ENCODE results near the gene PNPLA2. TPM values are rescaled to one million over a fixed set of nuclear protein-coding genes. Genes with fewer than 3 reads are reported as not detected.
A peak's percentile ranks its signal among the peaks of the same experiment; 100 is the strongest.

PNPLA2 gene
- total RNA-seq, 2 experiments from 2014 or later, result 15.5 to 22.6 TPM

GRCh38 chr11:803770-804598 lies 14.7 kb upstream of the PNPLA2 start:
- H3K36me3 Mint-ChIP-seq (ENCODE audit: low read depth), result peaks cover 1% of the 10 kb centered on the region
- no peaks in the 10 kb centered on the region for H3K9me3 Mint-ChIP-seq
- peaks cover 21% of the 10 kb centered on the region for H3K4me1 Mint-ChIP-seq (ENCODE audit: low read depth)
- peak overlapping the region; percentile 56 for H3K27ac Mint-ChIP-seq
- intact Hi-C loops (cut with micrococcal nuclease), result no loop called here
- H3K27me3 Mint-ChIP-seq (ENCODE audit: low read depth), result no peaks in the 10 kb centered on the region
- peak overlapping the region; percentile 82 for H3K4me3 Mint-ChIP-seq
- DNase-seq, result no peak
- CTCF ChIA-PET, result no interaction called here

- H3K9me3 Mint-ChIP-seq, result no peaks in the 10 kb centered on the region
Observed at GRCh38 chr11:804599-804964, 14.1 kb upstream of the PNPLA2 start.

GRCh38 chr11:808427-809286 lies 10.1 kb upstream of the PNPLA2 start:
- Mint-ChIP-seq H3K9me3 (no peaks in the 10 kb centered on the region), H3K4me1 (ENCODE audit: low read depth) (peaks cover 35% of the 10 kb centered on the region), H3K36me3 (ENCODE audit: low read depth) (peaks cover 28% of the 10 kb centered on the region), H3K27me3 (ENCODE audit: low read depth) (no peaks in the 10 kb centered on the region), H3K27ac (peak overlapping the region; percentile 97), H3K4me3 (peak overlapping the region; percentile 84)
- CTCF ChIA-PET, result interaction anchor here (0.6 kb wide), 1 partner anchor 128 kb away, joined by 4 read pairs; no protein-coding TSS in a partner anchor
- no peak for DNase-seq
- intact Hi-C loops (cut with micrococcal nuclease), result loop anchor here (1.0 to 5.0 kb wide), 6 partner anchors 11 to 356 kb away; partner anchors contain the start of genes CHID1, POLR2L, PTDSS2 and TSPAN4

More at GRCh38 chr11:804599-804964, 14.1 kb upstream of the PNPLA2 start:
- intact Hi-C loops (cut with micrococcal nuclease), result no loop called here
- no peak for DNase-seq
- Mint-ChIP-seq H3K4me3 (peak overlapping the region; percentile 82), H3K27ac (peak overlapping the region; percentile 56), H3K36me3 (ENCODE audit: low read depth) (peaks cover 1% of the 10 kb centered on the region), H3K4me1 (ENCODE audit: low read depth) (peaks cover 21% of the 10 kb centered on the region), H3K27me3 (ENCODE audit: low read depth) (no peaks in the 10 kb centered on the region)
- CTCF ChIA-PET, result no interaction called here

- no peaks in the 10 kb centered on the region for H3K27me3 Mint-ChIP-seq (ENCODE audit: low read depth)
- H3K4me1 Mint-ChIP-seq (ENCODE audit: low read depth), result peaks cover 33% of the 10 kb centered on the region
- peak; percentile 99 for DNase-seq
- no peaks in the 10 kb centered on the region for H3K9me3 Mint-ChIP-seq
- H3K4me3 Mint-ChIP-seq, result peak within 1 kb of the TSS; percentile 84
- H3K27ac Mint-ChIP-seq, result peak within 1 kb of the TSS; percentile 97
- intact Hi-C loops (cut with micrococcal nuclease), result loop anchor here (1.0 to 5.0 kb wide), 6 partner anchors 10 to 357 kb away; partner anchors contain the start of genes CHID1, POLR2L, PTDSS2 and TSPAN4
- CTCF ChIA-PET, result no interaction called here
- H3K36me3 Mint-ChIP-seq (ENCODE audit: low read depth), result peaks cover 31% of the 10 kb centered on the region
Observed at GRCh38 chr11:809287-810039, 9.3 kb upstream of the PNPLA2 start, which contains the start of gene RPLP2. Gene RPLP2 (plus strand): TSS chr11:809967. CDS start chr11:810235, 268 bp downstream.

GRCh38 chr11:810040-810567 lies 8.6 kb upstream of the PNPLA2 start:
- Mint-ChIP-seq H3K4me3 (peak overlapping the region; percentile 84), H3K4me1 (ENCODE audit: low read depth) (peaks cover 33% of the 10 kb centered on the region), H3K27ac (peak overlapping the region; percentile 97), H3K9me3 (no peaks in the 10 kb centered on the region), H3K36me3 (ENCODE audit: low read depth) (peaks cover 31% of the 10 kb centered on the region), H3K27me3 (ENCODE audit: low read depth) (no peaks in the 10 kb centered on the region)
- intact Hi-C loops (cut with micrococcal nuclease), result no loop called here
- CTCF ChIA-PET, result interaction anchor here (0.7 kb wide), 1 partner anchor 134 kb away, joined by 3 read pairs; no protein-coding TSS in a partner anchor
- DNase-seq, result no peak

GRCh38 chr11:811446-812245 lies 7.1 kb upstream of the PNPLA2 start:
- CTCF ChIA-PET, result no interaction called here
- Mint-ChIP-seq H3K4me3 (peak overlapping the region; percentile 84), H3K27ac (peak overlapping the region; percentile 32), H3K27me3 (ENCODE audit: low read depth) (no peaks in the 10 kb centered on the region), H3K4me1 (ENCODE audit: low read depth) (peaks cover 30% of the 10 kb centered on the region), H3K9me3 (no peaks in the 10 kb centered on the region), H3K36me3 (ENCODE audit: low read depth) (peaks cover 31% of the 10 kb centered on the region)
- no peak for DNase-seq
- intact Hi-C loops (cut with micrococcal nuclease), result no loop called here

GRCh38 chr11:812390-812789 lies 6.3 kb upstream of the PNPLA2 start:
- no peaks in the 10 kb centered on the region for H3K9me3 Mint-ChIP-seq
- CTCF ChIA-PET, result no interaction called here
- H3K4me3 Mint-ChIP-seq, result peak overlapping the region; percentile 84
- H3K36me3 Mint-ChIP-seq (ENCODE audit: low read depth), result peaks cover 31% of the 10 kb centered on the region
- H3K27ac Mint-ChIP-seq, result no peak overlapping the region
- H3K27me3 Mint-ChIP-seq (ENCODE audit: low read depth), result no peaks in the 10 kb centered on the region
- DNase-seq, result no peak
- peaks cover 30% of the 10 kb centered on the region for H3K4me1 Mint-ChIP-seq (ENCODE audit: low read depth)
- intact Hi-C loops (cut with micrococcal nuclease), result no loop called here

GRCh38 chr11:813072-813455 lies 5.7 kb upstream of the PNPLA2 start:
- Mint-ChIP-seq H3K9me3 (no peaks in the 10 kb centered on the region), H3K36me3 (ENCODE audit: low read depth) (peaks cover 30% of the 10 kb centered on the region), H3K27me3 (ENCODE audit: low read depth) (no peaks in the 10 kb centered on the region), H3K4me1 (ENCODE audit: low read depth) (peaks cover 26% of the 10 kb centered on the region), H3K27ac (no peak overlapping the region), H3K4me3 (no peak overlapping the region)
- intact Hi-C loops (cut with micrococcal nuclease), result no loop called here
- DNase-seq, result no peak
- CTCF ChIA-PET, result no interaction called here

- H3K4me1 Mint-ChIP-seq (ENCODE audit: low read depth), result peaks cover 24% of the 10 kb centered on the region
- no peaks in the 10 kb centered on the region for H3K9me3 Mint-ChIP-seq
- CTCF ChIA-PET, result no interaction called here
- H3K27me3 Mint-ChIP-seq (ENCODE audit: low read depth), result no peaks in the 10 kb centered on the region
- no peak for DNase-seq
- peaks cover 30% of the 10 kb centered on the region for H3K36me3 Mint-ChIP-seq (ENCODE audit: low read depth)
- no peak overlapping the region for H3K27ac Mint-ChIP-seq
- no peak overlapping the region for H3K4me3 Mint-ChIP-seq
- intact Hi-C loops (cut with micrococcal nuclease), result no loop called here
Observed at GRCh38 chr11:813456-814096, 5.1 kb upstream of the PNPLA2 start.

GRCh38 chr11:815675-816432 lies 2.9 kb upstream of the PNPLA2 start:
- Mint-ChIP-seq H3K27me3 (ENCODE audit: low read depth) (no peaks in the 10 kb centered on the region), H3K36me3 (ENCODE audit: low read depth) (peaks cover 24% of the 10 kb centered on the region), H3K4me1 (ENCODE audit: low read depth) (peaks cover 24% of the 10 kb centered on the region), H3K4me3 (no peak overlapping the region), H3K27ac (no peak overlapping the region), H3K9me3 (no peaks in the 10 kb centered on the region)
- CTCF ChIA-PET, result no interaction called here
- DNase-seq, result no peak
- intact Hi-C loops (cut with micrococcal nuclease), result no loop called here
